HG03520 (cell line): ENCODE results near the gene TBC1D7.

Experiments used
- ATAC-seq: cut with Tn5 transposase; IDR thresholded peaks from one replicate; pipeline ENCODE4 v1.9.1; 2021; ENCODE audit warnings: mild to moderate bottlenecking, moderate library complexity; ENCODE audit not compliant: unreplicated experiment

Gene TBC1D7

DNA sequence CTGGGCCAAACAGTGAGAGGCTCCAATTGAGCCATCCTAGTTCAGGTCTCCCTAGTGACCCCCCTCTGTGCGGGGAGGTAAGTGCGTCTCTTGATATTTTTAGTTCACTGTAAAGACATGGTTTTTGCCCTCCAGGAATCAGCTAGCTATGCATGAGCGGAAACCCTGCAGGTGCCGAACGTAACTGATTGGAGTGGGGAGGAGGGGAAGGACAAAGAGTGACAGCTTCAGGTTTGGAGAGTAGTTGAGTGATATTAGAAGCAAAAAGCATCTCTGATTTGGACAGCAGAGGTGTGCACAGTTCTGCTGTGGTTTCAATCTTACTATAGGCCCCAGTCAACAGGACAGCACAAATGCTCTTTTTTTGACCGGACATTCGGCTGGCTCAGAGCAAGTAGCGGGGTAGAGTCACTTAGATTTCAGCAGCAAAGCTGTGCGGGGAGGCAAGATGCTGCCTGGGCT, 31.8 kb downstream of the TBC1D7 start:
- no peak for ATAC-seq

DNA sequence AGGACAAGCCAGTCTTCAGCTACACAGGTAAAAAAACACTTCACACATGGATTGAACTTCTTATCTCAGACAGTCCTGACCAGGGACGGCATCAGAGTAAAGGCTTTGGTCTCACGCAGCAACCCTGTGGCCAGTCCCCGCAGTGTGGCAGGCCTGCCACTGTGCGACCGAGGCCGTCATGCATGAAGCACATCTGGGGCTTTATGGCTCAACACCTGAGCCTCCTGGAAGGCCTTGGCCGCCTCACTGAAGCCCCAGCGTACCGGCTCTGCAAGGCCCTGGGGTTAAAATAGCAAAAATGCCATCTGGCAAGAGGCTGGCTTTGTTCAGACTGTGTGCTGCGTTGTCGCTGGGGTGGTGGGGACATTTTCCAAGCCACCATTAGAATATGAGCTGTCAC, 32.8 kb downstream of the TBC1D7 start:
- no peak for ATAC-seq

DNA sequence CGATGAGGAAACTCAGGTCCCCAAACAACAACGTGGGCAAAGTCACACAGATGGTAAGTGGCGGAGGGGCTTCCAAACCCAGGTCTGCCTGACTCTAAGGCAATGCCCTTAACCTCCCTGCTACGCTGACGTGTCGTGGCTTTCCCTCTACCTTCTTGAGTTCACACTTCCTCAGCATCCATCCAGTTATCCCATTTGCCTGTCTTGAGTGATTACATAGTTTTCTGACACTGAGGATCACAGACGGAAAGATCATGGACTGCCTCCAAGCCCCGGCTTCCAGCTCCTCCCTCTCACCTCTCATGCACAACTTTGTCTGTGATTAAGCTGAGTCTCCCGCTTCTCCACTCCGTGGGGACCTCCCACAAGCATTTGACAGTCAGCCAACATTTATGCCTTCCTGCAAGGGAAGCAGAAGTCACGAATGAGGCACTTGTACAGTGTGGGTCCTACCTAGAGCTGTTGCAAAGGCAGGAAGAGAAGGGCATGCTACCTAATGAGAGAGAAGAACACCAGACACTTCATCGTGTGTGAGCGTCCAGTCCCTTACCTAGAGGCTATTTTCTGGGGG, 33.8 kb downstream of the TBC1D7 start:
- no peak for ATAC-seq

DNA sequence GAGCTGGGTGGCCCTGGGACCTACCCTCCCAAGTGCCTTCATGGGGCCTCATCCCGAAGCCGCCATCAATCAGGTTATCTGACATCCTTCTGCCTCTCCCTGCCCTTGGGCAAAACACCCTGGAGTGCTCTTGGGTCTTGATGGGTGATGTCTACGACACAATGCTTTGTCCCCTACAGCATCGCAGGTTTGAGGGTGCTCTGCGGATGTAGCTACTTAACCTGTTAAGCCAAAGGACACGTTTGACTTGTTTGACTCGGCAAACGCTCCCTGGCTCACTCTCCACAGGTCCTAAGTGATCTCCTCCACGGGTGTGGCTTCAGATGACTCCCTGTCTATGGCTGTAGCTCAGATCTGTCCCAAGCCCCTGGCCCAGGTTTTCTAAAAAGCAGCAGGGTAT, 35.6 kb downstream of the TBC1D7 start:
- no peak for ATAC-seq

DNA sequence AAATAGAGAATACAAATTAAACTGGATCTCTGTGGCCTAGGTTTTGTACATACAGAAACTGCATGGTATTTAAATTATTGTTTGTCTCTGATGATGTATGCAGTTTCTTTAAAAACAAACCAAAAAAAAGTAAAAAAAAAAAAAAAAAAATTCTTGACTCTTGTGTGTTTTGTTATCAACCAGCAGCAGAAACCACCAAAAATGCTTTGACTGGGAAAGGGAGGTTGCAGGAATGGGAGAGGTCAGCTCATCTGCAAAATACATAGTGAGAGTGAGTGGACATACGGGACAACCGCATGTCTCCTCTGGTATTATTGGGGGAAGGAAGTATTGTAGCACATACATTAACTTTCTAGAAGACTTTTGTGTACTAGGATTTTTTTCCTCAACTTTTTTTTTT, 38.0 kb downstream of the TBC1D7 start:
- ATAC-seq, result no peak

DNA sequence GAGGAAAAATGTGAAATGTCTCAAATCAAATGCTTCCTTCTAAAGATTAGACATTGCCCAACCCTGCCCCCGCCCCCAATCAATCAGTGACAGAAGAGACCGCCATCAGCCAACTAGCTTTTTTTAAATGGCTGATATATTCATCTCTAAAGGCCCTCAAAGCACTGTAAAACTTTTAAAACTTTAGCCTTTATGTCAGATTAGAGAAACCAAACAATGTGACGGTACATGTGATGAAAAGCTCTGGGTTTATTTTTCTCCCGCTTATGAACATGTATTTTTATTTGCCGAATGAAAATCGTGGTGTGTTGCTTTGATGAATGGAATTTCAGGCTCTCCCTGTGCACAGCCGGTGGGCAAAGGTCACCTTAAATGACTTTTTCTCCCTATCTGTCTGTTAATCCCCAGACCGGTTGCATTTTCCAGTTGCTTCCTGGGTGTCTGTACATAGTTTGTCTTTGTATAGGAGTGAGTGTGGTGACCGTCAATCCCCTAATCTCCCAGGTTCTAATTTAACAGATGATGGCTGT, 38.5 kb downstream of the TBC1D7 start:
- no peak for ATAC-seq

DNA sequence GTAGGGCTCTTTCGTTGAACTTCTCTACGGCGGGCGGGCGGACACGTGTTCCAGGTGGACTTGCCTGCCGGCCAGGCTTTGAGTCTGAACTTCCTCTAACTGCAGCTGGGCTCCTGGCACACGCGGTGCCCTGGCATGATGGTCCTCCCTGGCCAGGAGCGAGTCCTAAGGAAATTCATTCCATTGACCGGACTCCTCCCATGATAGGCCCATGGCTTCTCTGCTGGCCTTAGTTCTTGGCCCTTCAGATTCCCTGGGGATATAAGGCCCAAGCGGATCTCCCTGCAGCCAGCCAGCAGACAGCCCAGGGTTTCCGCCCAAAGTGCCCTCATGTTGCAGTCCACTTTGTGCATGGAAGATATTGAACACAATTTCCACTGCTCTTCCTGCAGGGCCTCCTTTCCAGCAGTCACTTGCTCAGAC, 39.4 kb downstream of the TBC1D7 start:
- ATAC-seq, result no peak

DNA sequence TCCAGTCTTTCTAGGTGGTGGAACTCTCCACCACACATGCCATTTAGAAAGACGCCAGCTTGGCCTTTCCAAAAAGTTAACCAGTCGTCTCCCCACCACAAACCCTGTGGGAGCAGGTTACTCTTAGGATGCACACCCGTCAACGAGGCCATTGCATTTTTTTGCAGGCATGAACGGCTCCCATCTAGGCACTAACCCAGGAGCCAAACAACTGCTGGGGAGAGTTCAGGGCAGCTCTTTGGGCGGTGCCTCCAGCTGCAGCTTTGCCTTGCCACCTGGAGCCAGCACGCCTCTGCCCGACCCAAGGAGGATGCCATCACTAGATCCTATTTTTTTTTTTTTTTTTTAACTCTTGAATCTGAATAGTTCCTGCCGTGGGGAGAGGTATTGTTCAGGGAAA, 39.9 kb downstream of the TBC1D7 start:
- ATAC-seq, result no peak

DNA sequence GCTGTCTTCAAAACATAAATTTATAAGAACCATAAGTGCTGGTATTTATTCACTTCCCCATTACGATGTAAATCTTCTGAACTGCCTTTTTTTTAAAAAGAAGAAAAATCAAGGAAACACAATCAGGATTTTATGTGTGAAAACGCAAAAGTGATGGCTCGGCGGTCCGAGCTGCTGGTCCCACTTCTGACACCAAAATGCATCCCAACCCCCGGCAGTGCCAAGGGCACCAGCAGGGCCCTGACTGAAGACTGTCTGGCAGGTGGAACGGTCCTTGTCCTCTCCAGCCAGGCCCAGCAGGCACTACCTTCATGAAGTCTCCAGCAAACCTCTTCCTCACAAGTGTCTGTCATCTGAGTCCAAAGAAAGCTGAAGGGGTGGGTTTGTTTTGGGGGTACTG, 41.2 kb downstream of the TBC1D7 start:
- ATAC-seq, result no peak

DNA sequence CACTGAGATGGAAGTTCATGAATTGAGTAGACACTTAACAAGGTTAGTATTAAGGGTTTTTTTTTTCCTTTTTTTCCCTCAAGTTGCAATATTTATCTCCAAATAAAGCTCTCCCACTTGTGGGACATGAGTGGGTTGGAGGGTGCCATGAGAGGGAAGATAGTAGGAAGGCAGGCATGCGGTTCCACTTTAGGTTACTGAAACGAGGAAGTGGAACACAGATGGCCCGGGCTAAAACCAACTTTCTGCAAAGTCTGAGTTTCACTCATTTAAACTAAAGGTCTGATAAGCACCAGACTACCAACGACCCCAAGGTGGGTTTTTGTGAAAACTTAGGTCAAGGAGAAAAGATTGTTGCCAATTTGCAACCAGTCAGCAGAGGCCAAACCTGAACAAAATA, 42.2 kb downstream of the TBC1D7 start:
- no peak for ATAC-seq

DNA sequence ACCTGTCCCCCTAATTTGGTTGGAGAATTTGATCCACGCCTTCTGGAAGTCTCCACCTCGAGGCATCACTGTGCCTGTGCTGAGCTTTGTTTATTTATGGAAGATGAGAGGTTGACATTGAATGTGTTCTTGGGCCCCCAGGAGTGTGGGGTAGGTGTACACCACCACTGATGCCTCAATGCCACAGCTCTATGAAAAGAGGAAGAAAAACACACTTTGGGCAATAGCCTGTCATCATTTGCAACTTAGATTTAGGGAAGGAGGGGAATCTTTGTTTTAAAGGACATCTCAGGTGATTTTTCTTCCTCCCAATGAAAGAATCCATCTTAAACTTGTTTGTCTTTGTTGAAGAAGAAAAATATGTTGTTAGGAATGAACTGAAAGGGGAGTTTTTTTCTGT, 42.6 kb downstream of the TBC1D7 start:
- no peak for ATAC-seq

DNA sequence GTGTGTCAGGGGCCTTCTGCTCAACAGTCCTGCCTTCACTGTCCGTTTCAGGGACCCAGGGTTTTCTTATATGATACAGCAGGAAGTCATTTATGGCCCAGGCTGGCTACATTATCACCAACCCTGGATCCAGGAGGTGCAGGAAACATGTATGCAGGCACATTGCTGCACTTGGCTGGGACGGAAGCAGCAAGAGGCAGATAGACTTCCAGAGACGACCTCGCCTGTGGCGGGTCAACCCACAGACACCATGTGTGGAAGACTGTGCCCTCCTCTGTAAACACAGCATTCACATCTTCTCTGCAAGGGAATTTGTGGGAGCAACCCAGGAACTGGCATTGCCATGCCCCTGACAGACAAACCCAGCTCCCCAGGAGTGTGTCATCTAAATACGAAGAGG, 43.7 kb downstream of the TBC1D7 start:
- ATAC-seq, result no peak

DNA sequence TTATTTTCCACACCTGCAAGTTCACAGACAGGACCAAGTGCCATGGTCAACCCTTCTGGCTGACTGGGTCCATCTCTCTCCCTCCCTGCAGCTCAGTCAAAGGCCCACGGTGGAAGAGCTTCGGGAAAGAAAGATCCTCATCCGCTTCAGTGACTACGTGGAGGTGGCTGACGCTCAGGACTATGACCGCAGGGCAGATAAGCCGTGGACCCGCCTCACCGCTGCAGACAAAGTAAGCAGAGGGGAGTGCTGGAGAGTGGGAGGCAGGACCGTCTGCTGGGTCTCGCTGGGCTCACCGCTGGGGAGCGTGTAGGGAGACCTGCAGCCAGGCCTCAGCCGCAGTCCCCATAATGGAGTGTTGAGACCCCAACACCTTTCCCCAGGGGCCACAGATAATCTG, 45.0 kb downstream of the TBC1D7 start:
- ATAC-seq, result no peak

DNA sequence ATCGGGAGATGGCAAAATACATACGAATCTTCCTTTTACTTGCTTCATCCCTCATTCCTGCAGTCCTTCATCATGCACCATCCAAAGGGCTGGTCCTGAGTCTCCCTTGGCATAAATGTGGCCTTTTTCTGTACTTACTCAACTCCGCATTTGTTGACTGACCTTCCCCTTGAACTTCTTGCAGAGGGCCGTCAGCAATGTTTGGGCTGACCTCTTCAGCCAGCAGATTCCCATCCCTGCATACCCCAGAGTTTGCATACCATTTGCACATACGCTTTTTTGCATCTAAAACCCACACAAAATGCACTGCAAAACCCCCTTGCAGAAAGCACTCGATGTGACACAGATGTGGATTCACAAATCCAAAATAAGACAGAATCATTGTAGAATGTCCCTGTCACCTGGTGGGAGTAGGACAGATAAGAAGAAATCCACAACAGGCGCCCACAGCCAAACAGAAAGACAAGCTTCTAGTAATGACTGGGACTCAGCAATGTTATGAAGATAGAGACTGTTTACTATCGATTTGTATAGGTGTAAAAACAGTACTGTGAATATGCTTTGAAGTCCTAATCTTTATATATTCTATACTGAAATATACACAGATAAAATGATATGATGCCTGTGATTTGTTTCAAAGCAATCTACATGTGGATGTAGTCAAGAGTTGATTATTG, 45.8 kb downstream of the TBC1D7 start:
- ATAC-seq, result no peak

DNA sequence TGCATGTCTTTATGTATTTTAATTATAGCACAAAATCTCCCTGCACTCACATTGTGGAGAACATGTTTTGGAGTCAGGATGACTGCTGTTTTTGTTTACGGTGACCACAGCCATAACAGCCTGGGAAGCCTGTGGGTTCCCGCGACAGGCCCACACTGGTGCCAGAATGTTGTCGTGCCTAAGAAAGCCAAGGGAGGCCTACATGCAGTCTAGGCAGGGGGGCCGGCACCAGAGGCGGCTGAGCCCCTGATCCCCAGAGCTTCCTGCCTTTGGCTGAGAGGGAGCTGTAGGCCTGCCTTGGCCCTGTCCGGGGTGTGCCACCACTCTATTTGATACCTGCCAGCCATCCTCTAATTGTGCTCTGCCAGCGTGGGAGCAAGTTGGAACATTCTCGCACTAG, 46.7 kb downstream of the TBC1D7 start:
- ATAC-seq, result no peak

DNA sequence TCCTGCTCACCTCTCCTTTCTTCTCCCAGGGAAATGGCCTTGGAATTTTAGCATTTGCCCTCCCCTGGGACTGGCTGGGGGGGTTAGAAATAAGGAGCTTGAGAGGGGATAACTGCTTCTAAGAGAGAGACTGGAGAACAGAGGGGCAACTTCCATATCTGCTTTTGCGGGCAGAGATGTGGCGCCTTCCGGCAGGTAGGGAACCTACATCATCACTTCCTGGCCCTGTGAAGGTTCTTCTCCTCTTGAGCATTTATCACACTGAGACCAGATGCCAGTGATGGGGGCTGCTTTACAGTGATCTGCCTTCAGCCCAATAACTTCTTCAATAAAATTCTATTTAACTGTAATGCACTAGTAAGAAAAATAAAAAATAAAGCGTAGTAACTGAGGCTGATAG, 48.1 kb downstream of the TBC1D7 start:
- no peak for ATAC-seq

DNA sequence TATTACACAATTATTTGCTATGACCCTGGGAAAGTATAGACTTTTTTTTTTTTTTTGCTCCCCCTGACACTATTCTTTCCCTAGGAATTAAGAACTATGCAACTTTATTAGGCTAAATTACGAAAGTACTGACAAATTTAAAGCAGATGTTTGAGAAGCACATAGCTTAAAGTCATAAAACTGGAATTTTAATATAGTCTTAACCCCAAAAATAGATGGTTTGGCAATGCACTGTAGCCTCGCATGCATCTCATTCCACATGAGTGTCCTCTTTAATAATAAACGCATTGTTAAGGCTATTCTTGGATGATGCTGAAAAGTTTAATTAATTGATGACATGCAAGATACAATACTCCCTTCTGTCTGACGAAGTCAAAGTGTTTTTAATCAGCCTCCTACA, 49.3 kb downstream of the TBC1D7 start:
- ATAC-seq, result no peak

DNA sequence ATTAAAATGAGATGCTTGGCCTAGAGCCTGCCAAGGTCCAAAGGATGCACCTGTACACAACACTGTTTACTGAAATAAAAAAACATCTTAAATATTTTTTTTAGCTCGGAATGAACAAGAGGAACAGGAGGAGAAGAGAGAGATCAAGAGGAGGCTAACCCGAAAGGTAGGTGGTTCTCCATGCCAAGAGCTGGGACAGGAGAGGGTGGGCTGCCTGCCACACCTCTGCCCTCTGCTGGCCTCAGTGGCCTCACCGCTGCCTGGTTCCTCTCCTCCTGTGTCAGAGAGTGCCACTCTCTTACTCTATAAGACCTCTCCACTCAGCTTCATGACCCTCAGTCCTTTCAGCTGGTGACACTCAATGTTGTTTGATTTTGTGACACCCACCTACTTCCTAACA, 50.2 kb downstream of the TBC1D7 start:
- no peak for ATAC-seq

DNA sequence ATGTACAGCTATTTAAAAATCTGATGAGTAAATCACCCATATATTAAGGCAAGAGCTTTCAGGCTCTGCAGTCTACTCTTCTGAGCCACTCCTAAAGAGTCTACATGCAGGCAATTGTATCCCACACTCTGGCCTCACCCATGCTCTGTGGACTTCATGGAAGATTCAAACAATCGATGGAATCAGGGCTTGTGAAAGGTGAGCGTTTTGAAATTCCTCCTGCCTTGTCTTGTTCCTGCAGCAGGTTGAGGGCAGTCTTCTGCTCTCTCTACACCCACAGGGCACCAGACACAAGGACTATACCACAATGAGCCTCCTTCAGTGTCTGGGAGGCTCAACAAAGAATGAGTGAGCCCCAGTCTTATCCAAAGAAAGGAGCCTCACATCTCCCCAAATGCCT, 51.1 kb downstream of the TBC1D7 start:
- no peak for ATAC-seq

DNA sequence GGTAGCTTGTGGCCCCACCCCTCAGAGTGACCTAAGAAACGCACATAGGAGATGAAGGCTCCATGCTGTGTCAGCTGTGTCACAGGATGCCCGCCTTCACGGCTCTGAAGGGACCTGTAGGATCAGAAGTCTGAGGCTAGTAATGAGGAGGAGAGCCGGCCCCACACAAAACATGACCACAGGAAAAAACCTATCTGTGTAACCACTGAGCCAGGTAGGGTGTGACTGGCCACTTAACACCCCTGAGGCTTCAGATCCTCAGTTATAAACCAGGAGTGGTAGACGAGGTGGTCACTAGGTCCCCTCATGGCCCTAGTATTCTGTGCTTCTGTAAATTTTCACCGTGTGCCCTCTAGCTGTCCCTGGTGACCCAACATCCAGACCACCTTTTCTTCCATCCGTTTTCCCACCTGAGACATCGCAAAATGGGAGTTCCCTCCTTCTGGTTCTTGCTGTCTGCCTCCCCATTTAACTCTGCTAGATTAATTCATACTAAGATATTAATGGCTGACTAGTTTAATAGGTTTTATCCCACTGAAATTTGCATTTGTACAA, 52.8 kb downstream of the TBC1D7 start:
- ATAC-seq, result no peak

DNA sequence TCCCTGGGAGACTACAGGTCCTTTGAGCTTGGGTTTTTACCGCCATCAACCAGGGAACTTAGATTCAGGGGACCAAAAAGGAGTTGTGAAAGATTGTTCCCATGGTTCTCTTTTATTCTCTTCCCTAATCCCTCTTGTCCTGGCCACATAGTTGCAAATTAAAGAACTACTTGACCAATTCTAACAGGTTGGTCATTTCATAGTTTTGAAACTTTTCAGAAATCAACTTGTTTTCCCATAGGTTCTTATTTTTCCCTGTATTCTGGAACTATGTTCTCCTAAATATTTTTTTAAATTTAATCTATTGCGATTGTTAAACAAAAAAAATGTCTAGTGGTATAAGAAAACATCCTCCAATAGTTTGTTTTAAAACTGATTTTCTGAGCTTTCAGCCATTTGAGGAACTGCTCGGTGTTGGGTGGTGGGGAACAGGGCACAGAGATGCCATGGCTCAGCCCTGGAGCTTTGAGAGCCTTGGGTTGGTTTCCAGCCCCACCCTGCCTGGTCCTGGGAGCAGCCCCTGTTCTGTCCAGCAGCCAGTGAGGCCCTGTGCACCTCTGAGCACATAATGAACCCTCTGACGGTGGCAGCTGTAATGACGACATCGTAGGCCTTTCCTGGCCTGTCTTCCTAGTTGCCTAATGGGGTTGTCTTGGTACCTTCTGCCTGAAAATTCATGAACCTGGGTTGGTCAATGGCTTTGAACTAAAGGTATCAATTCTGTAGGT, 53.5 kb downstream of the TBC1D7 start:
- no peak for ATAC-seq
